Measurements from ENCODE around the gene CHN2.
"Not testable (repeated sequence)": the region's sequence is repeated elsewhere in the genome, so short reads cannot be mapped to it uniquely, and the experiment has no call there.

Gene CHN2

GRCh38 chr7:29511337-29511736 lies 316.8 kb downstream of the CHN2 start:
- Mint-ChIP-seq H3K27ac (no peak overlapping the region), H3K9me3 (no peaks in the 10 kb centered on the region), H3K36me3 (no peaks in the 10 kb centered on the region), H3K27me3 (no peaks in the 10 kb centered on the region), H3K4me1 (no peaks in the 10 kb centered on the region), H3K4me3 (no peak overlapping the region)
- ATAC-seq = no peak

- no peak for ATAC-seq
- Mint-ChIP-seq H3K36me3 (no peaks in the 10 kb centered on the region), H3K9me3 (no peaks in the 10 kb centered on the region), H3K4me1 (no peaks in the 10 kb centered on the region), H3K4me3 (no peak overlapping the region), H3K27ac (no peak overlapping the region), H3K27me3 (no peaks in the 10 kb centered on the region)
These were observed 317.3 kb downstream of the CHN2 start for GRCh38 chr7:29511851-29512250.

- Mint-ChIP-seq H3K27me3 (peaks cover 15% of the 10 kb centered on the region), H3K27ac (no peak overlapping the region), H3K9me3 (peaks cover 3% of the 10 kb centered on the region), H3K4me1 (no peaks in the 10 kb centered on the region), H3K4me3 (no peak overlapping the region), H3K36me3 (no peaks in the 10 kb centered on the region)
- ATAC-seq = no peak
These were observed 321.9 kb downstream of the CHN2 start for GRCh38 chr7:29516491-29516890.

- ATAC-seq = no peak
- Mint-ChIP-seq H3K4me1 (no peaks in the 10 kb centered on the region), H3K9me3 (peaks cover 8% of the 10 kb centered on the region), H3K36me3 (no peaks in the 10 kb centered on the region), H3K27me3 (peaks cover 29% of the 10 kb centered on the region), H3K4me3 (no peak overlapping the region), H3K27ac (no peak overlapping the region)
These were observed 324.0 kb downstream of the CHN2 start for GRCh38 chr7:29518616-29519015.

- no peaks in the 10 kb centered on the region for H3K4me1 Mint-ChIP-seq
- H3K4me3 Mint-ChIP-seq = no peak overlapping the region
- no peak overlapping the region for H3K27ac Mint-ChIP-seq
- H3K36me3 Mint-ChIP-seq = no peaks in the 10 kb centered on the region
- peaks cover 8% of the 10 kb centered on the region for H3K9me3 Mint-ChIP-seq
- ATAC-seq = no peak
- peaks cover 29% of the 10 kb centered on the region for H3K27me3 Mint-ChIP-seq
These were observed 329.2 kb downstream of the CHN2 start for GRCh38 chr7:29523728-29524127.

GRCh38 chr7:29527505-29528108 lies 333.0 kb downstream of the CHN2 start:
- H3K27me3 Mint-ChIP-seq = peaks cover 25% of the 10 kb centered on the region
- no peak overlapping the region for H3K4me3 Mint-ChIP-seq
- H3K9me3 Mint-ChIP-seq = peaks cover 6% of the 10 kb centered on the region
- no peaks in the 10 kb centered on the region for H3K4me1 Mint-ChIP-seq
- H3K27ac Mint-ChIP-seq = no peak overlapping the region
- no peaks in the 10 kb centered on the region for H3K36me3 Mint-ChIP-seq
- no peak for ATAC-seq

GRCh38 chr7:29528526-29528925 lies 334.0 kb downstream of the CHN2 start:
- peaks cover 17% of the 10 kb centered on the region for H3K27me3 Mint-ChIP-seq
- not testable (repeated sequence) for H3K9me3 Mint-ChIP-seq, H3K4me3 Mint-ChIP-seq, H3K4me1 Mint-ChIP-seq, ATAC-seq, H3K36me3 Mint-ChIP-seq, H3K27ac Mint-ChIP-seq

Measured in stimulated activated memory B cell treated with anti-CD40 and anti-IgM and Interleukin-4, amounts not matched to agents 10 μg/mL and 1 μg/mL and 100 μg/mL, for 72 hours (primary cell).